ENCODE measurements around the gene MUC4. TPM values are rescaled to one million over a fixed set of nuclear protein-coding genes. Genes with fewer than 3 reads are reported as not detected.
"Not testable (repeated sequence)": the region's sequence is repeated elsewhere in the genome, so short reads cannot be mapped to it uniquely, and the experiment has no call there.

MUC4 gene
- total RNA-seq, 1 experiment from 2014 or later: 0.20 TPM

- peak; percentile 53 for DNase-seq (ENCODE audit: low read depth)
Observed at GRCh38 chr3:195714380-195715011, 97.2 kb downstream of the MUC4 start.

DNA sequence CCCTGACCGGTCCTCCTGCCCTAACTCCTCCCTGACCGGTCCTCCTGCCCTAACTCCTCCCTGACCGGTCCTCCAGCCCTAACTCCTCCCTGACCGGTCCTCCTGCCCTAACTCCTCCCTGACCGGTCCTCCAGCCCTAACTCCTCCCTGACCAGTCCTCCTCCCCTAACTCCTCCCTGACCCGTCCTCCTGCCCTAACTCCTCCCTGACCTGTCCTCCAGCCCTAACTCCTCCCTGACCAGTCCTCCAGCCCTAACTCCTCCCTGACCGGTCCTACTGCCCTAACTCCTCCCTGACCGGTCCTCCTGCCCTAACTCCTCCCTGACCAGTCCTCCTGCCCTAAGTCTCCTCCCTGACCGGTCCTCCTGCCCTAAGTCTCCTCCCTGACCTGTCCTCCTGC, 98.6 kb downstream of the MUC4 start:
- in situ Hi-C loops (cut with HindIII; ENCODE audit: low pct_unique_long_range_greater_than_20kb, low sequenced_read_pairs); DNase-seq (ENCODE audit: low read depth): not testable (repeated sequence)

More at GRCh38 chr3:195714380-195715011, 97.2 kb downstream of the MUC4 start:
- in situ Hi-C loops (cut with HindIII; ENCODE audit: low pct_unique_long_range_greater_than_20kb, low sequenced_read_pairs): no loop called here

DNA sequence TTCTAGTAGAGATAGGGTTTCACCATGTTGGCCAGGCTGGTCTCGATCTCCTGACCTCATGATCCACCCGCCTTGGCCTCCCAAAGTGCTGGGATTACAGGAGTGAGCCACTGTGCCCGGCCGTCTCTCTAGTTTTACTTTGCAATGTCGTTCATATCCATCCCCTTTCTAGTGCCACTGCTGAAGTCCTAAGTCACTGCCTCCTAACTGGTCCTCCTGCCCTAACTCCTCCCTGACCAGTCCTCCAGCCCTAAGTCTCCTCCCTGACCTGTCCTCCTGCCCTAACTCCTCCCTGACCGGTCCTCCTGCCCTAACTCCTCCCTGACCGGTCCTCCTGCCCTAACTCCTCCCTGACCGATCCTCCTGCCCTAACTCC, 99.2 kb downstream of the MUC4 start:
- DNase-seq (ENCODE audit: low read depth); in situ Hi-C loops (cut with HindIII; ENCODE audit: low pct_unique_long_range_greater_than_20kb, low sequenced_read_pairs): not testable (repeated sequence)

GRCh38 chr3:195711813-195712534, 99.8 kb downstream of the MUC4 start:
- in situ Hi-C loops (cut with HindIII; ENCODE audit: low pct_unique_long_range_greater_than_20kb, low sequenced_read_pairs): no loop called here

DNA sequence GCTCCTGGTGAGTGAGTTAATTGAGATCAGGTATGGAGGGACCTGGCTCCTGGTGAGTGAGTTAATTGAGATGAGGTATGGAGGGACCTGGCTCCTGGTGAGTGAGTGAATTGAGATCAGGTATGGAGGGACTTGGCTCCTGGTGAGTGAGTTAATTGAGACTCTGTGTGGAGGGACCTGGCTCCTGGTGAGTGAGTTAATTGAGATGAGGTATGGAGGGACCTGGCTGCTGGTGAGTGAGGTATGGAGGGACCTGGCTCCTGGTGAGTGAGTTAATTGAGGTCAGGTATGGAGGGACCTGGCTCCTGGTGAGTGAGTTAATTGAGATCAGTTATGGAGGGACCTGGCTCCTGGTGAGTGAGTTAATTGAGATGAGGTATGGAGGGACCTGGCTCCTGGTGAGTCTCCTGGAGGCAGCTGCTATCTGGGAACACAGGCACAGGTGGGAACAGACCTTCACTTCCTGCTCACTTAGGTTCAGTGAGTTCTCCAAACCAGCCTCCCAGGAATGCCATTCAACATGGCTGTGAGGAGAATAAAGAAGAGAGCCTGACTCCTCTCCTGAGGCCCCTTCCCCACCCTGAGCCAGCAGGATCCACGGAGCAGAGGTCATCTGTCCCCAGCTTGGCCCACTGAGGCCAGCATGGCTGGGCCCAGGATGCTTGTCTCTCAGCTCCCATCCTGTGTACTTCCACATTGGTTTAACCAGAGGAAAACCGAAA, 100.5 kb downstream of the MUC4 start:
- in situ Hi-C loops (cut with HindIII; ENCODE audit: low pct_unique_long_range_greater_than_20kb, low sequenced_read_pairs); DNase-seq (ENCODE audit: low read depth): not testable (repeated sequence)

More at GRCh38 chr3:195711813-195712534, 99.8 kb downstream of the MUC4 start:
- DNase-seq (ENCODE audit: low read depth): no peak

DNA sequence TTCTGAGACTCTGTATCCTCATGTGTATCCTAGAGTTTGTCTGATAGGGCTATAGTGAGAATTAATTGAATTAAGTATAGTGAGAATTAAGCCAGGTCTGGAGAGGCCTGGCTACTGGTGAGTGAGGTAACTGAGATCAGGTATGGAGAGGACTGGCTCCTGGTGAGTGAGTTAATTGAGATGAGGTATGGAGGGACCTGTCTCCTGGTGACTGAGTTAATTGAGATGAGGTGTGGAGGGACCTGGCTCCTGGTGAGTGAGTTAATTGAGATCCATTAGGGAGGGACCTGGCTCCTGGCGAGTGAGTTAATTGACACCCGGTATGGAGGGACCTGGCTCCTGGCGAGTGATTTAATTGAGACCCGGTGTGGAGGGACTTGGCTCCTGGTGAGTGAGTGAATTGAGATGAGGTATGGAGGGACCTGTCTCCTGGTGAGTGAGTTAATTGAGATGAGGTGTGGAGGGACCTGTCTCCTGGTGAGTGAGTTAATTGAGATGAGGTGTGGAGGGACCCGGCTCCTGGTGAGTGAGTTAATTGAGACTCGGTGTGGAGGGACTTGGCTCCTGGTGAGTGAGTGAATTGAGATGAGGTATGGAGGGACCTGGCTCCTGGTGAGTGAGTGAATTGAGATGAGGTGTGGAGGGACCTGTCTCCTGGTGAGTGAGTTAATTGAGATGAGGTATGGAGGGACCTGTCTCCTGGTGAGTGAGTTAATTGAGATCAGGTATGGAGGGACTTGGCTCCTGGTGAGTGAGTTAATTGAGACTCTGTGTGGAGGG, 101.4 kb downstream of the MUC4 start:
- in situ Hi-C loops (cut with HindIII; ENCODE audit: low pct_unique_long_range_greater_than_20kb, low sequenced_read_pairs); DNase-seq (ENCODE audit: low read depth): not testable (repeated sequence)

DNA sequence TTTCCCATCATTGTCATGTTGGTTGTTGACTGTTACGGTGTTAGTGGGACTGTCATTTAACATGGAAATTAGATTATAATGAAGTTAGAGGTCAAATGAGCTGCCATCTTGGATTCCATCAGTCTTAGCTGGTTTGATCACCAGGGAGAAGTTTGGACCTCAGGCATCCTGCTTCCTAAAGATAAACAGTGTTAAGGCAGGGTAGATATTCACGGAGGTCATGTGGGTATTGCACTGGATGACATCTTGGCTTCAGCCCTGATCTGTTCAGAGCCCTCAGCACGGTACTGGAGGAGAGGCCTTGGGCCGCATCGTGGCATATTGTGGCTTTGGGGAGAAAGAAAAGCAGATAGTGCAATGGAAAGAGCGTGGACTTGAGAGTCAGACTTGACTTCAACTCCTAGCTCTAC, 102.0 kb downstream of the MUC4 start:
- no peak for DNase-seq (ENCODE audit: low read depth)
- in situ Hi-C loops (cut with HindIII; ENCODE audit: low pct_unique_long_range_greater_than_20kb, low sequenced_read_pairs): no loop called here

DNA sequence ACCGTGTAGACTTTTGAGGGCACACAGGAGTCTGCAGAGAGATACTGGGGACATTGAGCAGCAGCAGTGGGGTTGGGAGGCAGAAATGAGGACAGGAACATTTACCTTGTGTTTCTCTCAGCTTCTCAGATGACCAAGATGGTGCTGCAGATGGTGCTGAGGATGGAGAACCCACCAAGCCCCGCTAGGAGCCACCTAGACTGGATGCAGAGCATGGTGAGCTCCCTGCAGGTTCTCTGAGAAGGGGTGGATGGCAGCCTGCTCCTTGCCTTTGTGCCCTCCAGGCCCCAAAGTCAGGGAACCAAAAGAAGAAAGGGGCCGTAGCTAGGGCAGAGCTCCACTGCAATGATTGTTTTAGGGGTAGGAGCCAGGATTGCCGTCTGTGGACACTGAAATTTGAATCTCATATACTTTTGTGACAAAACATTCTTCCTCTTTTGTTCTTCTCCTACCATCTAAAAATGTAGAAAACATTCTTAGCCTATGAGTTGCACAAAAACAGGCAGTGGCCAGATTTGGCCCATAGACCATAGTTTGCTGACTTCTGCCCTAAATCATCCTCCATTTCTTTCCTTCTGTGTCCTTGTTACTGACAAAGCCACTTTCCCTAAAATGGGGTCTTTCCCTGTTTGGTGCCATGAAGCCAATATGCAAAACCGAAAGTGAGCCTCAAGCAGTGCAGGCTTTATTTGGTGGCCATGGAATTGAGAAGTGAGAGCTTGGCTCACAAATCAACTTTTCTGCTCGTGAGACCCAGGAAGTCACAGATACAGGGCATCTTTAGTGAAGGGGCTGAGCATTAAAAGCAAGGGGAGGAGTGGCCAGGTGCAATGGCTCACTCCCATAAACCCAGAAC, 102.9 kb downstream of the MUC4 start:
- in situ Hi-C loops (cut with HindIII; ENCODE audit: low pct_unique_long_range_greater_than_20kb, low sequenced_read_pairs): no loop called here
- no peak for DNase-seq (ENCODE audit: low read depth)

GRCh38 chr3:195708061-195708460, 103.7 kb downstream of the MUC4 start:
- in situ Hi-C loops (cut with HindIII; ENCODE audit: low pct_unique_long_range_greater_than_20kb, low sequenced_read_pairs): no loop called here
- no peak for DNase-seq (ENCODE audit: low read depth)

DNA sequence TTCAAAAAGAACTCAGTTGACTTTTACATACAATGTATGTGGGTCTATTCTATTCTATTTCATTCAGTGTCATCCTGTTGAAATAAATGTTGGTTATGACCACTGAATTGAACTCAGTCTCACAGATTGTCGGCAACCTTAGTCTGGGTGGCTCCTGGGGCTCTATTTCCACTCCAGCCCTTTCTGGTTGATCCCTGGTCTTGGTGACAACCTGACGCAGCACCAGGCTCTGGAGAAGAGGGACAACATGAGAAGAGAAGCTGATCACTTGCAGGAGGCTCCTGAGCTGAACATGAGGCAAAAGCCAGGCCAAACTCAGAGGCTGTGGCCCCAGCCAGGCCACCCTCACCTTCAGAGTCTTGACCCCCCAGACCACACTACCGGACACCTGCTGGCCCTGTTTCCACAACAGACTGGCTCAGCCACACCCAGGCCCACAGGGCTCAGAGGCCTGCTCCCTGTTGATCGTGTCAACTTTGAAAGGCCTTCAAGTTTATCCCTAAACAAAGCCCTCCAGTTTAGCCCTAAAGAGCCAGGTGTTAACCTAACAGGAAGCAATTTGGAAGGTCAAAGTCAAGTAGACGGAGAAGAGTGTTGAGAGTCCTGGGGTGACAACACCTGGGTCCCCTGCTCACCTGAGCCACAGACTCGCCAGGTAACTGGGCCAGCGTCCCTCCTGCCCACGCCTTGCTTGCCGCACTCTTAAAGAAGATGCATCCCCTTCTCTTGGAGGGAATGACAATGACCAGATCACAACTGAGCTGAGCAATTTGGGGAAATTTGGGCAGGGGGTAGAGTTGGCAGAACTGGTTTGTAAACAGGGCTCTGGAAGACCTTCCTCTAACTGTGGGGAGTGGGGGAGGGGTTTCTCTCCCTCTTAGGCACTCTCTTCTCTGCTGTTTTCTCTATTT, 106.4 kb downstream of the MUC4 start:
- no peak for DNase-seq (ENCODE audit: low read depth)
- in situ Hi-C loops (cut with HindIII; ENCODE audit: low pct_unique_long_range_greater_than_20kb, low sequenced_read_pairs): no loop called here

- in situ Hi-C loops (cut with HindIII; ENCODE audit: low pct_unique_long_range_greater_than_20kb, low sequenced_read_pairs): no loop called here
- no peak for DNase-seq (ENCODE audit: low read depth)
Observed at GRCh38 chr3:195704433-195704999, 107.2 kb downstream of the MUC4 start.

DNA sequence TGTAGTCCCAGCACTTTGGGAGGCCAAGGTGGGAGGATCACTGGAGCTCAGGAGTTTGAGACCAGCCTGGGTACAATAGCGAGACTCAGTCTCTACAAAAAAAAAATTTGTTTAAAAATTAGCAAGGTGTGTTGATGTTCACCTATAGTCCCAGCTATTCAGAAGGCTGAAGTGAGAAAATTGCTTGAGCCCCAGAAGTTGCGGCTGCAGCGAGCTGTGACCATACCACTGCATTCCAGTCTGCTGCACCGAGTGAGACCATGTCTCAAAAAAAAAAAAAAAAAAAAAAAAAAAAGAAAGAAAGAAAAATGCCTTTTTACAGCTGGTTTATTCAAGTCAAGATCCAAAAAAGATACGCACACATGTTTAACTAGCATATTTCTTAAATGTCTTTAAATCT, 108.0 kb downstream of the MUC4 start:
- in situ Hi-C loops (cut with HindIII; ENCODE audit: low pct_unique_long_range_greater_than_20kb, low sequenced_read_pairs): no loop called here
- no peak for DNase-seq (ENCODE audit: low read depth)

GRCh38 chr3:195701042-195701915, 110.5 kb downstream of the MUC4 start:
- no peak for DNase-seq (ENCODE audit: low read depth)
- in situ Hi-C loops (cut with HindIII; ENCODE audit: low pct_unique_long_range_greater_than_20kb, low sequenced_read_pairs): no loop called here

- no peak for DNase-seq (ENCODE audit: low read depth)
- in situ Hi-C loops (cut with HindIII; ENCODE audit: low pct_unique_long_range_greater_than_20kb, low sequenced_read_pairs): no loop called here
Observed at GRCh38 chr3:195700319-195700718, 111.4 kb downstream of the MUC4 start.

DNA sequence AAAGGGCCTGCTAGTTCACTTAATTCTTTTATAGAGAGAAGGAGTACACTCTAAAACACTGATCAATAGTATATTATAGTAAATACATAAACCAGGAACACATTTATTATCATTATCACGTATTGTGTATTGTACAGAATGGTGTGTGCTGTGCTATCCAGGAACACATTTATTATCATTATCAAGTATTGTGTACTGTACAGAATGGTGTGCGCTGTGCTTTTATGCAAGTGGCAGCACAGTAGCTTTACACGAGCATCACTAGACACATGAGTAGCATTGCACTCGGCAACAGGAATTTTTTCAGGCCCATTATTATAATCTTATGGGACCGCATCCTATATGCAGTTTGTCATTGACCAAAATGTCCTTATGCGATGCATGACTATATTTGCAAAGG, 111.9 kb downstream of the MUC4 start:
- in situ Hi-C loops (cut with HindIII; ENCODE audit: low pct_unique_long_range_greater_than_20kb, low sequenced_read_pairs): no loop called here
- no peak for DNase-seq (ENCODE audit: low read depth)

DNA sequence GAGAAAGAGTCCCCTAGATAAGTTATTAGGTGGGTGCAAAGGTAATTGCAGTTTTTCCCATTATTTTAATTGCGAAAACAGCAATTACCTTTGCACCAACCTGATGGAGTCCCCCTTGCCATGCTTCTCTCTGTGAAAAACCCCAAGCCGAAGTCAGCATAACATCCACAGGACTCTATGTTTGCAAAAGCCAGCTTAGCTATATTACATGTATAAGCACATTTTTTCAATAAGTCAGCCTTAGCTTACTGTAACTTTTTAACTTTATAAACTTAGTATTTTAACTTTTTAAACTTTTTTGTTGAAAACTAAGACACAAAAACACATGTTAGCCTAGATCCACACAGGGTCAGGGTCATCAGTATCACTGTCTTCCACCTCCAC, 112.3 kb downstream of the MUC4 start:
- no peak for DNase-seq (ENCODE audit: low read depth)
- in situ Hi-C loops (cut with HindIII; ENCODE audit: low pct_unique_long_range_greater_than_20kb, low sequenced_read_pairs): no loop called here

Data from Caki2 (cell line).